HG03103 (cell line): ENCODE data around the gene ANKS1B.
"Not testable (repeated sequence)": the region's sequence is repeated elsewhere in the genome, so short reads cannot be mapped to it uniquely, and the experiment has no call there.

Experiments
- ATAC-seq: cut with Tn5 transposase; IDR thresholded peaks from one replicate; pipeline ENCODE4 v1.9.1; 2021; ENCODE audit warnings: low read depth; ENCODE audit not compliant: unreplicated experiment

Gene ANKS1B

DNA sequence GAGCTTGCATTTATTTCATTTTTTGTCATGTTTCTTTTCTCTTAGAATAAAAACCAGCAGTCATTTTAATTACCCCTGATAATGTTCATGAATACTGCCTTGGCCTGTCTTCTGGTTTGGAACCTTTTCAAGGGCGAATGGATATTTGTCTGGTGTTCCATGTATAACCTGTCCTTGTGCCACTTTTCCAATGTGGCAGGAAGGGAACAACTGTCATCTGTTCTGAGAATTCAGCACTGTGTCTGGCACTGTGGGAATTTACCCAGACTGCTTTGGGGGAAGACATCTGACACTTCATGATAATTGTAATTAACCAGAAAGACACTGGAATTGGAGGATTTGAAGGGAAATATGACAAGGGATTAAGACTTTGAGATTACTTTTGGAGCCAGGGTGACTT, 986.8 kb downstream of the ANKS1B start:
- ATAC-seq = no peak

DNA sequence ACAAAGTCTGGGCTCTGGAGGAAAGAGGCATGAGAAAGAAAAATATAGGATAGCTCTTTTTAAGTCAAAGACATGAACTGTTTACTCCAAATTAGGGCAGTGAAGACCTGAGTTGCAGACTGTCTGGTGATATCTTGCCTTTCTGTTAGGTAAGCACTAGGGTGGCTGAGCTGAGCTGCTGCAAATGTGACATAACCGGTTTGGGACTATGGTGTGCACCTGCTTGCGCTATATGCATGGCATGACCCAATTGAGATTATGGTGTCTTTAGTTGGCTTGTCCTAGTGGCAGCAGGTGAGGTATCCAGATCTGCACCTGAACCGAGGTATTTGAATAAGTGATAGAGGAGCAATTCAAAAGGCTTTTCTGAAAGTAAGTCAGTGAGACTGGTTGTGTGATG, 994.1 kb downstream of the ANKS1B start:
- no peak for ATAC-seq

DNA sequence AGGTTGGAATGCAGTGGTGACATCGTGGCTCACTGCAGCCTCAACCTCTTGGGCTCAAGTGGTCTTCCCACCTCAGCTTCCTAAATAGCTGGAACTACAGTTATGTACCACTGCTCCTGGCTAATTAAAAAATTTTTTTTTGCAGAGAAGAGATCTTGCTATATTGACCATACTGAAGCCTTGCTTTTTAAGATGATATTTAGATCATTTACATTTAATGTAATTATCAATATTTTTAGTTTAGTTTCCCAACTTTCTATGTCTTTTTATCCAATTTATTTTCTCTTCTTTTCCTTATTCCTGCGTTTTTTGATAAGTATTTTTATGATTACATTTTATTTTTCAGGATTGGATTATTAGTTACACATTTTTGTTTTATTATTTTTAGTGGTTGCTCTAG, 999.6 kb downstream of the ANKS1B start:
- ATAC-seq = no peak

DNA sequence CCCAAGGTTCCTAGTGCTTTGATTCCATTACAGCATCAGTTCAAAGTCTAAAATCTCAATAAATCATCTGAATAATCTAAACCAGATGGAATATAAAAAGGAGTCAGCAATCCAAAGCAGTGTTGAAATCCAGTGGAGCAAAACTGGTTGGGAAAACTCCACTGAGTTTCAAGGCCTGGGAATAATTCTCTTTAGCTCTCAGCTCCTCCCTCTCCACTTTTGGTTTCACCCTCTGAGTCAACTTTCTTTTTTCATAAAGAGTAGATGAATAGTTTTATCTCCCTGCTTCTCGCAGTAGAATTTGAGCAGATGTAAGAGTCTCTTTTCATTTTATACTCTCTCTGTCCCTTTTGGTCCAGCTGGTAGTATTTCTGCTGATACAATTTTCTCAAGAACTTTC, 1001.1 kb downstream of the ANKS1B start:
- ATAC-seq = no peak

DNA sequence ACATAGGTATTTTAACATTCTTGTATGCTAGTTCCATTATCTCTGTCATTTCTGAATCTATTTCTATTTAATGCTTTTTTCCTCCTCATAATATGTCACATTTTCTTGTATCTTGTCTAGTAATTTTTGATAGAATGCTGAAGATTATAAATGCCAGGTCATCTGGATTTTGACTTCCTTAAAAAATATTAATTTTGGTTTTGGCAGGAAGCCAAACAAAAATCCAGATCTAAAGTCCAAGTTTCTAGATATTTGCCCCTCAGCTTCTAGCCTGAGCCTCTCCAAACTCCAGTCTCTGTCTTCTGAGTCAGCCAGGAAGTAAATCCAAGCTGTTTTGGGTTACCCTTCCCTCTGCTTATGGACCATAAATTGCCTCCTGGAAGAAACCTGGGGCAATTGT, 1004.2 kb downstream of the ANKS1B start:
- ATAC-seq = no peak

DNA sequence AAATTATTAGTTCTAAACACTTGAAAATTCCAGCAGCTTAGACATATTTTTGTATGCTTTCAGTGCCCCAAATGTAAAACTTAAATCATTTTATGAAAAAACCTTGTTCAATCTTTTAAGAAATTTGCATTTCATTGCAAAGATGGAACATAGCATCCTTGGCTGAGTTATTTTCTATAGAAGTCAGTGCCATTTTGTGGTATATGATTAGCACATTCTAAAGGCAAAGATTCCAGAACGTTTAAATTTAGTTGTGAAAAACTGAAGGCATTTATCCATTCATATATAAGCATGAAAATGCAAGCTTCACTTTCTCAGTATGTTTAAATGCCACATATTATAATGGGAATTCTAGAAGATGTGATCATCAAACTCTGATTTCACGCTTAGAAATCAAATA, 1007.5 kb downstream of the ANKS1B start:
- no peak for ATAC-seq

DNA sequence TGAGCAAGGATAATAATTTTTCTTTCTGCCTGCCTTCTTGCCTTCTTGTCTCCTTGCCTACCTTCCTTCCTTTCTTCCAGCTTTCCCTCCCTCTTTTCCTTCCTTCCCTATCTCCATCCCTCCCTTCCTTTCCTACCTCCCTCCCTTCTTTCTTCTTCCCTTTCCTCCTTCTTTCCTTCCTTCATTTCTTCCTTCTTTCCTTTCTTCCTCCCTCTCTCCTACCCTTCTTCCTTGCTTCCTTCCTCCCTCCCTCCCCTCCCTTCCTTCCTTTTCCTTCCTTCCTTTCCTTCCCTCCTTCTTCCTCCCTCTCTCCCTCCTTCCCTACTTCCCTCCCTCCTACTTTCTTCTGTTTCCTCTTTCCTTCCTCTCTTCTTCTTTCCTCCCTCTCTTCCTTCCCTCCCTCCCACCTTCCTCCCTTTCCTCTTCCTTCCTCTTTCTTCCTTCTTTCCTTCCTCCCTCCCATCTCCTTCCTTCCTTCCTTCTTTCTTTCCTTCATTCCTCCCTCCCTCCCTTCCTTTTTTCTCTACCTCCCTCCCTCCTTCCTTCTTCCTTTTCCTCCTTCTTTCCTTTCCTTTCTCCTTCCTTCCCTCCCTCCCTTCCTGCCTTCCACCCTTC, 1009.9 kb downstream of the ANKS1B start:
- no peak for ATAC-seq

DNA sequence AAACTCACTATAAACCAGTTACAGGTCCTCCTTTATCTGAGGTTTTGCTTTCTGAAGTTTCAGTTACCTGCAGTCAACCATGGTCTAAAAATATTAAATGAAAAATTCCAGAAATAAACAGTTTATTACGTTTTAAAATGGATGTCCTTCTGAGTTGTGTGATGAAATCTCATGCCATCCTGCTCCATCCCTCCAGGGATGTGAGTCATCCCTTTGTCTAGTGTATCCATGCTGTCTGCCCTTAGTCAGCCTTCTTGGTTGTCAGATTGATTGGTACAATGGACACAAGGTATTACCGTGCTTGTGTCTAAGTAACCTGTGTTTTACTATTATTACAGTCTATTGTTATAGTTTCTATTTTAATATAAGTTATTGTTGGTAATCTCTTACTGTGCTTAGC, 1011.3 kb downstream of the ANKS1B start:
- ATAC-seq = no peak

DNA sequence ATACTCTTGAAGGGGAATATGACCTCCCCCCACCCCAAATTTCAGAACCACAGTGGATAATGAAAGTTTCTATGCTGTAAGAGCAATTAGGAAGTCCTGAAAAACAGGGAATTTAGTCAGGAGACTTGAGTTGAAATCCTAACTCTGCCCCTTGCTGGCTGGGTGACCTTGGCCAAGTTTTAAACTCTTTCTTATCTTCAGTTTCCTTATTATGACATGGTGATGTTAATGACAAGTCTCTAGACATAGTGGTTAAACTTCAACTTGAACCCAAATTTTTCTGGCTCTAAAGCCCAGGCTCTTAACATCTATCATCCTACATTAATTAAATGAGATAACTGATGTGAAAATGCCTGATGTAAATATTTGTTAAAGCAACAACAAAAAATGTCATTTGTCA, 1013.8 kb downstream of the ANKS1B start:
- no peak for ATAC-seq

DNA sequence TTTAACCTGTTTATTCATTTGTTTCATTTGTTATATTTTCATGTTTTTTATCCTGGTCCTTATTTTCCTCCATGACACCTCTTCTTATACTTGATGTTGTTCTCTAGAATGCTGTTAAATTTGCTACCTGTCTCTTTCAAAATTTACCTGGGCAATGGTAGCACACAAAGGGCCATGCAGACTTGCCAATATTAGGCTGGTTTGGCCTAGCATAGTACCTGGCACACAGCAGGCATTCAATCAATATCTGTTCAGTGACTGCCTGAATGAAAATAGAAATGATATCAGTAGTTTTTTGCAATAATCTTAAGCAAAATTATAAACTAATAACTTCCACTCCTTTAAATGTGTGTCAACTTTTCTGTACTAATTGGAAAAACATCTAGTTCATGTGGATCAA, 1014.5 kb downstream of the ANKS1B start:
- ATAC-seq = no peak

DNA sequence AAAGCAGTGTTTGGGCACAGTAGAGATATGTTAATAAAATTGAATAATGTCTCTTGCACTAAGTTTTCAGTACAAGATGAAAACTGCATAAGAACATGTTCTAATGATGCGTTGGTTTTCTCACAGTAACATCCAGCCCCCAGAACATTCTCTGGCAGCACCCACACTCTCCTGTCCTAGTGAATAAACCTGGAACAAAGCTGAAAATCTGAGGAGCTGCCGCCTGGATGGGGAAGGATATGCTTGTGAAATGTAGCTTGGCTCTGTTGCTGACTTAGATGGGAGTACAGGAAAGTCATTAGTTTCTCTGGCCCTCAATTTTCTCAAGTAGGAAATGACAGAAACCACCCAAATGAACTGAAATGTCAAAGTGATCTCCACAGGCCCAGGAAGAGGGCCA, 1015.8 kb downstream of the ANKS1B start:
- ATAC-seq = no peak

DNA sequence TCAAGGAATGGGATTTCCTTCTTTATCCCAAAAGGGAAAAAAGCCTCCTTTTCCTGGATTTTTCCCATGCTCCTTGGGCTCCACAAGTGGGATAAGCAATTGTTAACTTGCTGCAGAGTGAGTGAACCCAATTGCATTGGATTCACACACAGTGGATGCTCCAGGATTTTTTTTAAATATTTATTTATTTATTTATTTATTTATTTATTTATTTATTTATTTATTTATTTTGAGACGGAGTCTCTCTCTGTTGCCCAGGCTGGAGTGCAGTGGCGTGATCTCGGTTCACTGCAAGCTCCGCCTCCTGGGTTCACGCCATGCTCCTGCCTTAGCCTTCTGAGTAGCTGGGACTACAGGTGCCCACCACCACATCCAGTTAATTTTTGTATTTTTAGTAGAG, 1027.6 kb downstream of the ANKS1B start:
- ATAC-seq = not testable (repeated sequence)

DNA sequence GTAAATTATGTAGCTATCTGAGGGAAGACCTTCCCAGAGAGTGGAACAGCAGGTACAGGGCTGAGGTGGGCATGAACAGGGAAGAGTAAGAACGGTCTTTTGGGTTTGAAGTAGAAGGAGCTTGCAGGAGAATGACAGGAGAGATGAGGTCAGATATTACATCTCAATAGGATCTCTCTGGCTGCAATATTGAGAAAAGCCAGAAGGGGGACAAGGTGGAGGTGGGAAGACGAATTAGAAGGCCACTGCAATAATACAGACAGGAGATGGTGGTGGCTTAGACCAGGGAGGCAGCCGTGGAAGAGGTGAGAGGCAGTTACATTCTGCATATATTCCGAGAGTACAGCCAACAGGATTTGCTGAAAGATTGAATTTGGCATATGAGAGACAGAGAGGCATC, 1029.5 kb downstream of the ANKS1B start:
- ATAC-seq = peak; percentile 91

DNA sequence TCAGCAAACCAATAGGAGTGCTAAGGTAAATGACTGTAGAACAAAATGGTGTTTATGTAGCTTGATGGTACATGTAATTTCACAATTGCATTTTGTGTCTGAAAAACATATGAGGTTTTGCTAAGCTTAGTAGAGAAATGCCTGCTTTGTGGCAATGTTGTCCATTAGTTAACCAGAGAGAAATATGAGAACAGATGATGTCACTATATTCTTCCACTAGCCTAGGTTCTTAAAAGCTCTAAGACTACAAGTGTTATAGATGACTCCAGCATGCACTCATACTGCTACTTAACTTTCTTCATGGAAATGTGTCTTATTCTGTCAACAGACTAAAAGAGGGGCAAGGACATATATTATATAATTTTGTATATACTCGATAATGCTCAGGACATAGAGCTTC, 1030.2 kb downstream of the ANKS1B start:
- ATAC-seq = no peak

DNA sequence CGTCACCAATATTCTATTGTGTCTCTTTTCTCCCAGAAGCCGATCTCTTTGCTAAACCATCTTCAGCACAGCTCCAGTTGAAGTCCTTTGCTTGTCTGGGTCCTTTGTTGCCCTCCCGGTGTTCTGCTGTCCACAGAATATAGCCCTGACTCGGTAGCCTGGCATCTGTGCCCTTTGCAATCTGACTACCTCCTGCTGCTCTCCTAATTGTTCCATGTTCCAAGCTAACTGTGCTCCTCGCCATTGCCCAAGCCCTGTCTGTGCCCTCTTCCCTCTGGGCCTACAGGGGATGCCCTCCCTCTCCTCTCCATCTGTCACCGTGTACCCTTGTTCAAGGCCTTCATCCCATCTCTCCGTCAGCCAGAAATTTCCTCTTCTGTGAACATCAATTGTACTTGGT, 1033.3 kb downstream of the ANKS1B start:
- ATAC-seq = no peak

DNA sequence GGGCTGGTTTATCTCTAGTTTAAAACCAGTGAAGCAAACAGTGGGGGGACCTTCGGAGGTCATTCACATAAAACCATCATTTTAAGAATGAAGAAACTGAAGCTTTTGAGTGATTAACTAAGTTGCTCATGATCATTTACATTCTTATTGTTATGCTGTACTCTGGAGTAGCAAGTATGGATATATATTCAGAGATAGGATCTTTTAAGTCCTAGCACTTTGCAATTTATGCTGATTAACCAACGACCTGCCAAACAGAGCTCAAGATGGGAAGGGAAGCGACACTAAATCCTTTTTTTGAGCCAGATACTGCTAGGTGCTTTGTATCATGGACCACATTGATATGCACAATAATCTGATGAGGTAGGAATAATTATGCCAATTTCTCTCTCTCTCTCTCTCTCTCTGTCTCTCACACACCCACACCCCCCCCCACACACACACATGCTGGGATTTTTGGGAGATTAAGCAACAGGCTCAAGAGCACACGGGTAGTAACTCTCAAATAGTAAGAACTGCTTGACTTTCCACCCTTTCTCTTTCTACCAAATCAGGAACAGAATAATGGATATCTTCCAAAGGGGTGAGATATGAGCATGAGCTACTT, 1036.3 kb downstream of the ANKS1B start:
- ATAC-seq = no peak

DNA sequence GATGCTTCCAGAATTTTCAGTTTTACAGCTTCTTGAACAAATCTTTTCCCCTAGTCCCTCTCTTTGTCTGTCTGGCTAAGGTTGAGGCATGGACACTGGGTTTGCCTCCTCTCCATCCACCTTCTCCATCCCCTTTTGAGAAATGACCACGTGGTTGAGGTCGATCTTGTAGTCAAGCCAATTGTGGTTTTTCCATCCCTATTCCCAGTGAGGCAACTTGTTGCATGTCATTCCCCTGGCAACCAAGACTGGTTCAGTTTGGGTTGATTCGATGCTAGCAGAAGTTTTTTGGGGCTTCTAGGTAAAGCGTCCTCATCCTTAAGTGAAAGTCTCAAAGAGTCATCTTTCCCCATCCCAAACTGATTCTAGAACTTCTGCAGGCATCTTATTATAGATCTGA, 1038.9 kb downstream of the ANKS1B start:
- ATAC-seq = no peak

DNA sequence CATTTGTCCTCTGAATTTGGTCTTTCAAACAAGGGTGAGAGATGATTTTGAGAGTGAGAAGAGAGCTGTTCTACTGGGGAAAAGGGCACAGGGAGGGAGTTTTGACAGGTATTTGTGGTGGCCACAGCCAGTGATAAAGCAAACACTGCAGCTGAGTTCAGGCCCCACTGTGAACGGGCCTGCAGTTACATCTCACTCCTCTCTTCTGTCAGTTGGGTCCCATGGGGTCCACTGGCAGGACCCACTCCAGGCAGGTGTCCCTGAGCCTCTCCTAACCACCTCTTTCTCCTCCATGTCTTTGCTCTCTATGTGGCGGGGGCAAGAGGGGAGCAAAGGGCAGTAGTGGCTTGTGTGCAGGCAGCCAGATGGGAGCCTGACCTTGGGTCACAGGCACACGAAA, 1044.8 kb downstream of the ANKS1B start:
- ATAC-seq = no peak

DNA sequence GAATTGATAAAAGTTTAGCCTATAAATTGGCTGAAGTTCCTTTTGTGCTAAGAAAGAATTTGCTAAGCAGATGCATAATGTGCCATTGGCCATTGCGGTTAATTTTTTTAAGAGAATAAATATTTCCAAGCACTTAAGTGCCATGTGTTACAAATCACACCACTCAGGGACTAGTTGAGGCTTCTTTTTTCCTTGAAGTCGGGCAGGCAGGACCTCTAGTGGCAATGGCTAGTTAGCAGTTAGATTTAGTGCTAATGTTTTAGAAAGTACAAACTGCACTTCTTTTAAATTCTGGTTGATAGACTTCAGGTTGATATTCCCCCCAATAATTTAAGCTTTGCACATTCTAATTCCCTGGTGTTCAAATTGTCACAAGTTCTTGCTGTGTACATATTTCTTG, 1045.4 kb downstream of the ANKS1B start:
- no peak for ATAC-seq

DNA sequence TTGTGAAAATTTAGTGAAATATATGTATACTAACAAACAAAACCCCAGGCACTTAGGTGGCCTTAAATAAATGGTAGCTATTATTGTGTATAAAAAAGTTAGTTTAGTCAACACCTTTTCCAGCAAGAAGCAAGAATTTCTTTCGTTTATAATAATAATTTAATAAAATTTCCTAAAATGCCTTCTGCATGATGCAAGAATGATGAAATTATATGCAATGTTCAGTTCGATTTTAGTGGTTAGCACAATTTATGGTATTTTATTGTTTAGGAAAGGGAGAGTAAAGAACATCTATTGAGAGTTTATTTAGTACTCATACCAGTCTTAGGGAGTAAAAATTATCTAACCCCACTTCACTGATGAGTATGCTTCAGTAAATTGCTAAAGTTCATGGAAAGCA, 1048.9 kb downstream of the ANKS1B start:
- ATAC-seq = no peak

DNA sequence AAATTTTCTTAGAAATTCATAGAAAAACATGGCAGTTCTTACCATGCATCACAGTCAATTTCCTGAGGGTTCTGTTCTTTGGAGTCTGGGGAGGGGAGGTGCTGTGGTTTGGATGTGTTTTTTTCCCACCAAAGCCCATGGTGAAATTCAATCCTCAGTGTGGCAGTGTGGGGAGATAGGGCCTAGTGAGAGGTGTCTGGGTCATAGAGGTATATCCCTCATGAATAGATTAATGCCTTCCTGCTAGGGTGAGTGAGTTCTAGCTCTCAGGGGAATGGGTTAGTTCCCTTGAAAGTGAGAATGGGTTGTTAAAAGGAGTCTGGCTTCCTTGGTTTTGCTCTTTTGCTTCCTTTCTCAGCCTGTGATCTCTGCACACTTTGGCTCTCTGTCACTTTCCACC, 1061.9 kb downstream of the ANKS1B start:
- no peak for ATAC-seq

DNA sequence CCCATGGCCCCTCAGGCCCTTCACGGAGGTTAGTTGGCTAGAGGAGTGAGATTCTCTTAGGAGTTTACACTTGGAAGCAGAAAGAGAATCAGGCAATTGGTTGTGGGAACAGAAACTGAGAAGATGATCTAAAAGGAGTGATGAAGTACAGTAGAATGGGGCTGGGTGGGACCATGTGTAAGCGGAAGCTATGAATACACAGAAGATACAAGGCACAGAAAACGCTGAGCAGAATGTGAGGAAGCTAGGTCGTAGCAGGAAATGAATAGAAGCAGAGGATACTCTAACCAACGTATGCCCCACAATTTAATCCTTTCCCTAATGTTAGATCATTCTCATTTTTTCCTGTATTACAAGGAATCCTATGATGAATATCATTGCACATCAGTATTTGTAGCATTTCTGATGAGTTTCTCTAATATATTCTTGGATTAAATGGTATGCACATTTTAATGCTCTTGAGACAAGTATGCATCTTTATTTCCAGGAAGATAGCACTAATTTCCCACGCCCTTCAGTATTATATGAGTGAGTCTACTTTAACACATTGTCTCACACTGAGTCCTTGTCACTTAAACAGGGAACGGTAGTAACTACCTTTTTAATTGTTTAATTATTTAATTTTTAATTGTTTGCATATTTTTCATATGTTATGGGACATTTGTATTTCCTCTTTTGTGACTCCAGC, 1066.4 kb downstream of the ANKS1B start:
- no peak for ATAC-seq
